Nucleus accumbens (tissue), 56 donors: ENCODE results near the gene PRKG1.
"Not testable (repeated sequence)": the region's sequence is repeated elsewhere in the genome, so short reads cannot be mapped to it uniquely, and the experiment has no call there.

Experiments used
- DNase-seq, 56 donors: peaks; one replicate each; lab custom pipeline; 2025; lab: John Stamatoyannopoulos, UW

The PRKG1 gene

GRCh38 chr10:51163380-51164049 lies 89.2 kb downstream of the PRKG1 start:
- not testable (repeated sequence) for DNase-seq

GRCh38 chr10:51168086-51168815 lies 94.0 kb downstream of the PRKG1 start:
- no peak for DNase-seq

GRCh38 chr10:51169111-51169510 lies 94.8 kb downstream of the PRKG1 start:
- DNase-seq: no peak

- DNase-seq: peak in 1 of 56 donors; percentile 7
These were observed 96.4 kb downstream of the PRKG1 start for GRCh38 chr10:51170518-51171245.

- DNase-seq: no peak
These were observed 97.7 kb downstream of the PRKG1 start for GRCh38 chr10:51171946-51172345.

- no peak for DNase-seq
These were observed 102.8 kb downstream of the PRKG1 start for GRCh38 chr10:51176976-51177695.

- no peak for DNase-seq
These were observed 104.3 kb downstream of the PRKG1 start for GRCh38 chr10:51178634-51179033.

GRCh38 chr10:51180141-51180540 lies 105.9 kb downstream of the PRKG1 start:
- no peak for DNase-seq

- no peak for DNase-seq
These were observed 109.5 kb downstream of the PRKG1 start for GRCh38 chr10:51183783-51184182.

GRCh38 chr10:51186361-51186760 lies 112.1 kb downstream of the PRKG1 start:
- no peak for DNase-seq

- no peak for DNase-seq
These were observed 113.7 kb downstream of the PRKG1 start for GRCh38 chr10:51188008-51188407.

- no peak for DNase-seq
These were observed 114.6 kb downstream of the PRKG1 start for GRCh38 chr10:51188866-51189265.

- no peak for DNase-seq
These were observed 122.4 kb downstream of the PRKG1 start for GRCh38 chr10:51196508-51197175.

GRCh38 chr10:51198170-51198569 lies 123.9 kb downstream of the PRKG1 start:
- no peak for DNase-seq

- no peak for DNase-seq
These were observed 127.7 kb downstream of the PRKG1 start for GRCh38 chr10:51201947-51202346.

GRCh38 chr10:51203359-51203758 lies 129.1 kb downstream of the PRKG1 start:
- no peak for DNase-seq

GRCh38 chr10:51204066-51204465 lies 129.8 kb downstream of the PRKG1 start:
- DNase-seq: no peak

- DNase-seq: no peak
These were observed 130.4 kb downstream of the PRKG1 start for GRCh38 chr10:51204701-51205100.

GRCh38 chr10:51206500-51206899 lies 132.2 kb downstream of the PRKG1 start:
- no peak for DNase-seq

GRCh38 chr10:51212937-51213336 lies 138.7 kb downstream of the PRKG1 start:
- not testable (repeated sequence) for DNase-seq
